ENCODE results near the gene SRCAP.

SRCAP gene

GRCh38 chr16:30698816-30699614 is at the start of gene SRCAP:
Gene SRCAP, plus strand, starts transcription at chr16:30699171. Its CDS starts 1,654 bp downstream, at chr16:30700825.
- Histone ChIP-seq H3K4me1 (ENCODE audit: insufficient read depth, low read length) (peaks cover 8% of the 10 kb centered on the region), H3K9ac (ENCODE audit: low read depth, low read length) (peak within 1 kb of the TSS; percentile 99), H3K9me3 (ENCODE audit: insufficient read depth, low read depth, low read length) (no peaks in the 10 kb centered on the region), H3K27me3 (ENCODE audit: insufficient read depth, low read length) (peaks cover 36% of the 10 kb centered on the region), H3K36me3 (ENCODE audit: insufficient read depth, low read depth, low read length) (peaks cover 29% of the 10 kb centered on the region), H3K27ac (ENCODE audit: low read length) (peak within 1 kb of the TSS; percentile 95), H3K4me3 (ENCODE audit: low read length) (peak within 1 kb of the TSS; percentile 90)

DNA sequence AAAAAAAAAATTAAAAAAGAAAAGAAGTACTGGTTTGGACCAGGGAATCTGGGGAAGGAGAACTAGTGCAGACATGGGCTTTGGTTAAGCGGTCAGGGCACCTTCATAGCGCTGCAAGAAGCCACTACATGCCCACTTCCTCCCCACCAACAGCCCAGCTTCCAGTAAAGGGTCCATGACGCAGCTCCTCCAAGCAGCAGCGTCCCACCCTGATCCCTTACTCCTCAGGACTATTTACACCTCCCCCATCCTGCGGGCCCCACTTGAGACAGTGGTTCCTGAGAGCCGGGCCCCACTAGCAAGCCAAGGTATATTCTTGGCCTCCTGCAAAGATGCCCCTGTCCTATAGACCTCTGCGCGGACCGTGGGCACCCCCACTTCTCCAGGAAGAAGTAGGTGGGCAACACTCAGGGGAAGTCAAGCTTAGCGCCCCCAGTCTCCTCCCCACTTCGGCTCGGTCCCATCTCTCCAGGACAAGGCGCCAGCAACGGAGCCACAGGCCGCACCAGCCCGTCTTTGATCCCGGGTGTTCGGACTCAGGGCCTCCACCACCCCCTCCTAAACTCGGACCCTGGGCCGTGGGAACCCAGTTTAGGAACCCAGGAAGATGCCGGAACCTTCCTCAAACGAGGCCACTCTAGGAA is 49.1 kb upstream of the SRCAP start:
- Histone ChIP-seq H3K36me3 (ENCODE audit: insufficient read depth, low read depth, low read length) (no peaks in the 10 kb centered on the region), H3K27me3 (ENCODE audit: insufficient read depth, low read length) (peaks cover 26% of the 10 kb centered on the region), H3K9ac (ENCODE audit: low read depth, low read length) (peak overlapping the region; percentile 35; the same call in 1 of the 2 replicates), H3K4me3 (ENCODE audit: low read length) (peak overlapping the region; percentile 24; the same call in 1 of the 2 replicates), H3K27ac (ENCODE audit: low read length) (peak overlapping the region; percentile 27), H3K4me1 (ENCODE audit: insufficient read depth, low read length) (peaks cover 3% of the 10 kb centered on the region; the same call in 1 of the 2 replicates), H3K9me3 (ENCODE audit: insufficient read depth, low read depth, low read length) (no peaks in the 10 kb centered on the region)

GRCh38 chr16:30650369-30651123 is 48.4 kb upstream of the SRCAP start, which contains the start of gene PRR14:
Gene PRR14, plus strand, starts transcription at chr16:30650960. Its CDS starts 686 bp downstream, at chr16:30651646.
- H3K36me3 ChIP-seq (ENCODE audit: insufficient read depth, low read depth, low read length) = no peaks in the 10 kb centered on the region
- H3K9me3 ChIP-seq (ENCODE audit: insufficient read depth, low read depth, low read length) = no peaks in the 10 kb centered on the region
- peak within 1 kb of the TSS; percentile 27 for H3K27ac ChIP-seq (ENCODE audit: low read length)
- peak within 1 kb of the TSS; percentile 89; the same call in 1 of the 2 replicates for H3K9ac ChIP-seq (ENCODE audit: low read depth, low read length)
- peaks cover 24% of the 10 kb centered on the region for H3K27me3 ChIP-seq (ENCODE audit: insufficient read depth, low read length)
- H3K4me1 ChIP-seq (ENCODE audit: insufficient read depth, low read length) = peaks cover 3% of the 10 kb centered on the region; the same call in 1 of the 2 replicates
- H3K4me3 ChIP-seq (ENCODE audit: low read length) = peak within 1 kb of the TSS; percentile 90

GRCh38 chr16:30651124-30652004 is 47.6 kb upstream of the SRCAP start:
- peak overlapping the region; percentile 90 for H3K4me3 ChIP-seq (ENCODE audit: low read length)
- H3K27ac ChIP-seq (ENCODE audit: low read length) = no peak overlapping the region

DNA sequence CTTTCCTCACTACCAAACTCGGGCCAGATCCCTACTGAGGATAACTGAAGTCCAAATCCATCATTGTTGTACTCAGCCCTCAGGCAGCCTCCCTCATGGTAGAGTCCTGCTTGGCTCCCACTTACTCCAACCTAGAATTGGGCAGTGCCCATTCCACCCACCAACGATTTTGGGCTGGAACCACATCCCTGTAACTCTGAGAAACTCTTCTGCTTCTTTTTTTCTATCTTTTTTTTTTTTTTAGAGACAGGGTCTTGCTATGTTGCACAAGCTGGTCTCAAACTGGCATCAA is 47.0 kb upstream of the SRCAP start:
- Histone ChIP-seq H3K9me3 (ENCODE audit: insufficient read depth, low read depth, low read length) (no peaks in the 10 kb centered on the region), H3K27me3 (ENCODE audit: insufficient read depth, low read length) (peaks cover 29% of the 10 kb centered on the region), H3K4me3 (ENCODE audit: low read length) (peak overlapping the region; percentile 90), H3K27ac (ENCODE audit: low read length) (no peak overlapping the region), H3K4me1 (ENCODE audit: insufficient read depth, low read length) (peaks cover 3% of the 10 kb centered on the region; the same call in 1 of the 2 replicates), H3K9ac (ENCODE audit: low read depth, low read length) (peak overlapping the region; percentile 89; the same call in 1 of the 2 replicates), H3K36me3 (ENCODE audit: insufficient read depth, low read depth, low read length) (no peaks in the 10 kb centered on the region)

More at GRCh38 chr16:30651124-30652004, 47.6 kb upstream of the SRCAP start:
- Histone ChIP-seq H3K4me1 (ENCODE audit: insufficient read depth, low read length) (peaks cover 3% of the 10 kb centered on the region; the same call in 1 of the 2 replicates), H3K9ac (ENCODE audit: low read depth, low read length) (peak overlapping the region; percentile 89; the same call in 1 of the 2 replicates), H3K27me3 (ENCODE audit: insufficient read depth, low read length) (peaks cover 23% of the 10 kb centered on the region), H3K9me3 (ENCODE audit: insufficient read depth, low read depth, low read length) (no peaks in the 10 kb centered on the region), H3K36me3 (ENCODE audit: insufficient read depth, low read depth, low read length) (no peaks in the 10 kb centered on the region)

DNA sequence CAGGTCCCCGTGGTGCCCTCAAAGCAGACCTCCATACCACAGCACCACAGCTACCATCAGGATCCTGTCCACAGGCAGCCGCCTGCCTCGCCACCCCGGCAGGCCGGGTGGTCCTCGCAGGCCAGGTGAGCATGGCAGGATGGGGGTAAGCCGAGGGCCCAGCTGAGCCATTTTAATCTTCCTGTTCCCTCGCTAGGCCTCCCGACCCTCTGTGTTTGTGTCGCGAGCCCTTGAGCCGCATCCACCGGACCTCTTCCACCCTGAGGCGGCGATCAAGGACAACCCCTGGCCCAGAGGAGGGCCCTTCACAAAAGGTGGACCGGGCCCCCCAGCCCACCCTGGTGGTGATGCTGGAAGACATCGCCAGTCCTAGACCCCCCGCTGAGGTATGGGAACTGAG is 46.3 kb upstream of the SRCAP start:
- H3K27me3 ChIP-seq (ENCODE audit: insufficient read depth, low read length) = peaks cover 32% of the 10 kb centered on the region
- no peaks in the 10 kb centered on the region for H3K9me3 ChIP-seq (ENCODE audit: insufficient read depth, low read depth, low read length)
- H3K36me3 ChIP-seq (ENCODE audit: insufficient read depth, low read depth, low read length) = no peaks in the 10 kb centered on the region
- no peak overlapping the region for H3K27ac ChIP-seq (ENCODE audit: low read length)
- no peak overlapping the region for H3K4me3 ChIP-seq (ENCODE audit: low read length)
- H3K4me1 ChIP-seq (ENCODE audit: insufficient read depth, low read length) = peaks cover 3% of the 10 kb centered on the region; the same call in 1 of the 2 replicates
- no peak overlapping the region for H3K9ac ChIP-seq (ENCODE audit: low read depth, low read length)

- no peaks in the 10 kb centered on the region for H3K36me3 ChIP-seq (ENCODE audit: insufficient read depth, low read depth, low read length)
- H3K4me3 ChIP-seq (ENCODE audit: low read length) = no peak overlapping the region
- no peak overlapping the region for H3K9ac ChIP-seq (ENCODE audit: low read depth, low read length)
- peaks cover 35% of the 10 kb centered on the region for H3K27me3 ChIP-seq (ENCODE audit: insufficient read depth, low read length)
- H3K27ac ChIP-seq (ENCODE audit: low read length) = no peak overlapping the region
- no peaks in the 10 kb centered on the region for H3K9me3 ChIP-seq (ENCODE audit: insufficient read depth, low read depth, low read length)
- peaks cover 2% of the 10 kb centered on the region; the same call in 1 of the 2 replicates for H3K4me1 ChIP-seq (ENCODE audit: insufficient read depth, low read length)
Measured at GRCh38 chr16:30654856-30655255, 44.1 kb upstream of the SRCAP start.

- Histone ChIP-seq H3K9me3 (ENCODE audit: insufficient read depth, low read depth, low read length) (no peaks in the 10 kb centered on the region), H3K9ac (ENCODE audit: low read depth, low read length) (no peak overlapping the region), H3K4me3 (ENCODE audit: low read length) (no peak overlapping the region), H3K36me3 (ENCODE audit: insufficient read depth, low read depth, low read length) (no peaks in the 10 kb centered on the region), H3K4me1 (ENCODE audit: insufficient read depth, low read length) (no peaks in the 10 kb centered on the region; the same call in 1 of the 2 replicates), H3K27ac (ENCODE audit: low read length) (no peak overlapping the region), H3K27me3 (ENCODE audit: insufficient read depth, low read length) (peaks cover 45% of the 10 kb centered on the region)
Measured at GRCh38 chr16:30655815-30656347, 43.1 kb upstream of the SRCAP start.

GRCh38 chr16:30656388-30656787 is 42.6 kb upstream of the SRCAP start:
- peaks cover 50% of the 10 kb centered on the region for H3K27me3 ChIP-seq (ENCODE audit: insufficient read depth, low read length)
- H3K27ac ChIP-seq (ENCODE audit: low read length) = no peak overlapping the region
- 0 out of 2 replicates have a peak, but pooled peaks cover 4% of the 10 kb centered on the region for H3K36me3 ChIP-seq (ENCODE audit: insufficient read depth, low read depth, low read length)
- H3K9me3 ChIP-seq (ENCODE audit: insufficient read depth, low read depth, low read length) = no peaks in the 10 kb centered on the region
- no peak overlapping the region for H3K9ac ChIP-seq (ENCODE audit: low read depth, low read length)
- H3K4me3 ChIP-seq (ENCODE audit: low read length) = no peak overlapping the region
- no peaks in the 10 kb centered on the region; the same call in 1 of the 2 replicates for H3K4me1 ChIP-seq (ENCODE audit: insufficient read depth, low read length)

DNA sequence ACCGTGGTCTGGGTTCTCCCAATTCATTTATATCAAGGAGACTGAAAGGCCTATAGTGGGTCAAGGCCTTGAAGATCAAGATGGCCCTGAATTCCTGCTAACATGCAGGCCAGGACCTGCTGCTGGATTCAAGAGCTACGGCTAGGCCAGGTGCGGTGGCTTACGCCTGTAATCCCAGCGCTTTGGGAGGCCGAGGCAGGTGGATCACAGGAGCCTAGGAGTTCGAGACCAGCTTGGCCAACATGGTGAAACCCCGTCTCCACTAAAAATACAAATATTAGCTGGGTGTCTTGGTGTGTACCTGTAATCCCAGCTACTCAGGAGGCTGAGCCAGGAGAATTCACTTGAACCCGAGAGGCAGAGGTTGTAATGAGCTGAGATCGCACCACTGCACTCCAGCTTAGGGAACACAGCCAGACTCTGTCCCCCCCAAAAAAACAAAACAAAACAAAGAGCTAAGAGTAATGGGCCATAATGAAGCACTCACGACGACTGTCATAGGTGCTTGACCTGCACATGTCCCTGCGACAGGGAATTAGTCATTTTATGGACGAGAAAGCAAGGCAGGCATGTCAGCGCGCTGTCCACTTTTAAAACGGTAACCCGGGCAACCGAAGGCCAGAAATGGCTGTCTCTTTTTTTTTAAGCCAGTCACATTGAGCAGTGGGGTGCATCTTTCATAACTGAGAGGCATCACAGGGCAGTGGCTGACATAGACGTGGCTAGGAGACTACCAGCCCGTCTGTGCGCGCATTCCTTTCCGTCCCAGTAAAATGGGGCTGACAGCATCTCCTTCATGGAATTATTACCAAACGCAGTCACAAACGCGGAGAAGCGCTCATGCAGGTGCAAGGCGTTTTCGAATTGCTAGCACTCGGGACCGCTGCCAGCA is 41.8 kb upstream of the SRCAP start:
- 0 out of 2 replicates have a peak, but pooled peaks cover 5% of the 10 kb centered on the region for H3K36me3 ChIP-seq (ENCODE audit: insufficient read depth, low read depth, low read length)
- no peaks in the 10 kb centered on the region; the same call in 1 of the 2 replicates for H3K4me1 ChIP-seq (ENCODE audit: insufficient read depth, low read length)
- H3K9me3 ChIP-seq (ENCODE audit: insufficient read depth, low read depth, low read length) = no peaks in the 10 kb centered on the region
- H3K9ac ChIP-seq (ENCODE audit: low read depth, low read length) = peak overlapping the region; percentile 69; the same call in 1 of the 2 replicates
- peak overlapping the region; percentile 82 for H3K4me3 ChIP-seq (ENCODE audit: low read length)
- H3K27ac ChIP-seq (ENCODE audit: low read length) = no peak overlapping the region
- peaks cover 52% of the 10 kb centered on the region for H3K27me3 ChIP-seq (ENCODE audit: insufficient read depth, low read length)
